Trophoblast cell (in vitro differentiated cells and primary cell): Measurements from ENCODE around the gene FAM20C.

Source experiments
- DNase-seq, 2 donors: peaks; one replicate each; pipeline ENCODE4 v3.0.0-alpha.2; 2016
- H2AFZ ChIP-seq: 2 replicates; pipeline ENCODE4 v1.6.1; 2013; ENCODE audit warnings: low read length, moderate library complexity, mild to moderate bottlenecking; ENCODE audit not compliant: insufficient read depth, poor library complexity
- H2AK5ac ChIP-seq: 2 replicates; pipeline ENCODE4 v1.6.1; 2013; ENCODE audit warnings: mild to moderate bottlenecking, low read length
- H2BK120ac ChIP-seq: 2 replicates; pipeline ENCODE4 v1.6.1; 2013; ENCODE audit warnings: low read length, mild to moderate bottlenecking, moderate library complexity; ENCODE audit not compliant: insufficient read depth, poor library complexity
- H2BK12ac ChIP-seq: 2 replicates; pipeline ENCODE4 v1.6.1; 2013; ENCODE audit warnings: mild to moderate bottlenecking, low read length, moderate library complexity
- H2BK5ac ChIP-seq: 2 replicates; pipeline ENCODE4 v1.6.1; 2013; ENCODE audit warnings: low read length, low read depth, moderate library complexity, mild to moderate bottlenecking; ENCODE audit not compliant: poor library complexity
- H3K14ac ChIP-seq: 2 replicates; pipeline ENCODE4 v1.6.1; 2013; ENCODE audit warnings: mild to moderate bottlenecking, low read length
- H3K18ac ChIP-seq: 2 replicates; pipeline ENCODE4 v1.6.1; 2013; ENCODE audit warnings: mild to moderate bottlenecking, low read length
- H3K23ac ChIP-seq: 2 replicates; pipeline ENCODE4 v1.6.1; 2013; ENCODE audit warnings: low read length
- H3K27ac ChIP-seq: 2 replicates; pipeline ENCODE4 v1.5.1; 2013; ENCODE audit warnings: low read depth, mild to moderate bottlenecking, inconsistent platforms, low read length, moderate library complexity
- H3K27me3 ChIP-seq: 2 replicates; pipeline ENCODE4 v1.6.1; 2013; ENCODE audit warnings: inconsistent platforms, mild to moderate bottlenecking, low read length, moderate library complexity; ENCODE audit not compliant: insufficient read depth
- H3K36me3 ChIP-seq, 2 experiments: 1 replicate in 1 of 2; 2 replicates in 1 of 2; pipeline ENCODE4 v1.6.1; 2013; ENCODE audit warnings: low read length in 2 of 2, mild to moderate bottlenecking in 2 of 2, moderate library complexity in 1 of 2; ENCODE audit not compliant: insufficient read depth in 2 of 2, control insufficient read depth in 1 of 2
- H3K4ac ChIP-seq: 2 replicates; pipeline ENCODE4 v1.6.1; 2013; ENCODE audit warnings: low read depth, mild to moderate bottlenecking, low read length, moderate library complexity
- H3K4me1 ChIP-seq, 2 experiments: 1 replicate in 1 of 2; 2 replicates in 1 of 2; pipeline ENCODE4 v1.6.1; 2013; ENCODE audit warnings: low read length in 2 of 2, mild to moderate bottlenecking in 2 of 2, moderate library complexity in 1 of 2; ENCODE audit not compliant: insufficient read depth in 2 of 2, control insufficient read depth in 1 of 2
- H3K4me2 ChIP-seq: 2 replicates; pipeline ENCODE4 v1.6.1; 2013; ENCODE audit warnings: inconsistent platforms, mild to moderate bottlenecking, low read length, moderate library complexity
- H3K4me3 ChIP-seq: 2 replicates; pipeline ENCODE4 v1.5.1; 2013; ENCODE audit warnings: mild to moderate bottlenecking, low read depth, low read length, inconsistent platforms
- H3K79me1 ChIP-seq: one replicate; pipeline ENCODE4 v1.6.1; 2013; ENCODE audit warnings: low read length
- H3K79me2 ChIP-seq: 2 replicates; pipeline ENCODE4 v1.6.1; 2013; ENCODE audit warnings: low read length, mild to moderate bottlenecking; ENCODE audit not compliant: control insufficient read depth, insufficient read depth, poor library complexity
- H3K9ac ChIP-seq: 2 replicates; pipeline ENCODE4 v1.6.1; 2013; ENCODE audit warnings: mild to moderate bottlenecking, low read length
- H3K9me3 ChIP-seq: 2 replicates; pipeline ENCODE4 v1.6.1; 2013; ENCODE audit warnings: low read depth, mild to moderate bottlenecking, control low read depth, inconsistent platforms, low read length; ENCODE audit not compliant: insufficient read depth
- H4K12ac ChIP-seq: 2 replicates; pipeline ENCODE4 v1.6.1; 2013; ENCODE audit warnings: low read depth, mild to moderate bottlenecking, low read length, moderate library complexity
- H4K8ac ChIP-seq: 2 replicates; pipeline ENCODE4 v1.6.1; 2013; ENCODE audit warnings: low read depth, mild to moderate bottlenecking, low read length, moderate library complexity
- H4K91ac ChIP-seq: one replicate; pipeline ENCODE4 v1.6.1; 2013; ENCODE audit warnings: low read depth, mild to moderate bottlenecking, low read length, moderate library complexity
- WGBS: extraction: QIAGEN DNeasy Blood & Tissue Kit; methylation state at CpG from one replicate; pipeline ENCODE4 v1.1.7; 2013; ENCODE audit warnings: missing lambda C conversion rate; ENCODE audit not compliant: insufficient read length, insufficient coverage; ENCODE audit errors: extremely low coverage; 5-methylcytosine and 5-hydroxymethylcytosine counted together

Gene FAM20C

DNA sequence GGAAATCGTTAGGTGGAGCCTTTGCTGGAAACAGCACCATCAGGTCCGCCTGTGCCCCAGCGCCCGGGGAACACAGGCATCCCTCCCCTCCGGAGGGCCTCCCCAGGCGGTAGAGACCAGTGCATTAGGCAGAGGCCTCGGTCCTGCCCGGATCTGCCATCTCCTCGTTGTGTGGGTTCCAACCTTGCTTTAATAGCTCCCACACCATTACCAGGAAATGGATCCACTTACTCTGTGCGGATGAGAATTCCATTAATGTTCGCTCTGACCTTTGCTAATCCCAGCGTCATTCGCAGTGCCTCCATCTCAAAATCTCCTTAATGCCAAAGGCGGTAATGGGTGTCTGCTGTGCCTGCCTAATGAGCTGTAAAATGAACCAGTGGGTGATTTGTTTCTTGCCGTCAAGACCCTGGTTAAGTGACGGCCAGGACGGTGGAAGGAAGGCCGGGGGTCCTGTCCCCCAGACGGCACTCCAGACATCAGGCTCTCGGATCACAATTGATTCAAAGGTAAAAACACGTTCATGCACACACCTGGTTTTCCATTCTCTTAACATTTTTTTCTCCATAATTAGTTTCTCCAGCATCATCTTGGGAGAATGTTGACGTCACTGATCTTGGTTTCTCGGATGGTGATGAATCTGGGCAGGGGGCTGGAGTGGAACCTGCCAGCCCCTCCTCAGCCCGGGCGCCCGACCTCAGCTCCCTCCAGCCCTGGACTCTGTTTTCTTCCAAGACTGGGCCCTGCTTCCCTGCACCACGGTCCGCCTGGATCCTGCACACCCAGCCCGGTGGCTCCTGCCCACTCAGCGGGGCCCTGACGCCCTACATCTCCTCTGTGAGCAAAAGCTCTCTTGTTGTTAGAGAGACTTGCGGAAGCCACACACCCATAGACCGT lies 22.8 kb upstream of the FAM20C start:
- H3K27me3 ChIP-seq, result no peaks in the 10 kb centered on the region
- no peak overlapping the region for H3K18ac ChIP-seq
- no peaks in the 10 kb centered on the region for H3K4me1 ChIP-seq
- no peaks in the 10 kb centered on the region for H3K79me2 ChIP-seq
- no peak overlapping the region for H4K12ac ChIP-seq
- H3K9me3 ChIP-seq, result peaks cover 6% of the 10 kb centered on the region
- H4K91ac ChIP-seq, result no peak overlapping the region
- H3K36me3 ChIP-seq, result no peaks in the 10 kb centered on the region
- H3K4ac ChIP-seq, result no peak overlapping the region
- no peak overlapping the region for H2BK120ac ChIP-seq
- no peak for DNase-seq
- no peak overlapping the region for H3K27ac ChIP-seq
- no peak overlapping the region for H3K4me2 ChIP-seq
- no peak overlapping the region for H2AK5ac ChIP-seq
- H4K8ac ChIP-seq, result no peak overlapping the region
- H3K4me3 ChIP-seq, result no peak overlapping the region
- H3K79me1 ChIP-seq, result no peaks in the 10 kb centered on the region
- H2BK5ac ChIP-seq, result no peak overlapping the region
- no peak overlapping the region for H3K14ac ChIP-seq
- no peak overlapping the region for H2BK12ac ChIP-seq
- H2AFZ ChIP-seq, result no peak overlapping the region
- no CpG with 5 or more reads among the region's 33 CpGs for WGBS
- no peak overlapping the region for H3K9ac ChIP-seq
- H3K23ac ChIP-seq, result no peak overlapping the region

DNA sequence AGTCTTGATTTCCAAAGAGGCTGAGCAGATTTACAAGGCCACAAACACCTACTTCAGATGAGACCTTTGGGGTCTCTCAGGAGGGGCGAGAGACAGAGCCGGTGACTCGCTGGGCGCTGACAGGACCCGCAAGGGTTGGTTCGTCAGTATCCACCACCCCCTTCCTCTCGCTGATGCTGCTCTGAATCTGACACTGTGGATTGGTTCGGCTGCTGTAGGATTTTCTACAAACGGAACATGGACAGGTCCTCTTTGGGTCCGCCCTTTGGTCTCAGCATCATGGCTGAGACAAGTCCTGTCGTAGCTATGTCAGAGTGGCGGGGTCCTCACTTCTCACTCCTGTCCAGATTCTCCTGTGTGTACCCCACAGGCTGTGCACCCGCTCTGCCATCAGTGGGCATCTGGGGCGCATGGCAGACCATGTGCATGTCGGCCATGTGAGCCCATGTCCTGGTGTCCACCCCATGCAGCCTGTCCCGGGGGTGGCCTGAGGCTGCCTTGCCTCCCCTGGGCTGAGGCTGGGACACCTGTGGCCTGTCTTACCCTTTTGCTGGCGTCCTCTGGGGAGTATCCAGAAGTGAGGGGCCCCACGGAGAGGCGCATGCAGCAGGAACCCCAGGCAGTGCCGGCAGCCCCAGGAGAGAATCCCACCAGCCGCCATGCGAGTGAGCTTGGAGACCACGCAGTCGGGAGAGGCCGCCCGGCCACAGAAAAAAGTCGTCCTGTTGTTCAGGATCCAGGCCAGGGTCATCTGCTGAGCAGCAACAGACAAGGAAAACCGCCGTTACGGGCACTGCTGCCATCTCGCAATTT lies 21.6 kb upstream of the FAM20C start:
- H2BK5ac ChIP-seq, result no peak overlapping the region
- no peaks in the 10 kb centered on the region for H3K79me1 ChIP-seq
- no peak overlapping the region for H4K91ac ChIP-seq
- H2BK12ac ChIP-seq, result no peak overlapping the region
- H3K4me3 ChIP-seq, result no peak overlapping the region
- H2AK5ac ChIP-seq, result no peak overlapping the region
- H3K27ac ChIP-seq, result no peak overlapping the region
- no peaks in the 10 kb centered on the region for H3K27me3 ChIP-seq
- H3K36me3 ChIP-seq, result no peaks in the 10 kb centered on the region
- H3K4ac ChIP-seq, result no peak overlapping the region
- H3K79me2 ChIP-seq, result no peaks in the 10 kb centered on the region
- peaks cover 6% of the 10 kb centered on the region for H3K9me3 ChIP-seq
- no peak overlapping the region for H3K9ac ChIP-seq
- no peak overlapping the region for H2AFZ ChIP-seq
- no peak overlapping the region for H4K12ac ChIP-seq
- H3K23ac ChIP-seq, result no peak overlapping the region
- no peak overlapping the region for H3K4me2 ChIP-seq
- H3K4me1 ChIP-seq, result no peaks in the 10 kb centered on the region
- no CpG with 5 or more reads among the region's 31 CpGs for WGBS
- no peak overlapping the region for H2BK120ac ChIP-seq
- no peak overlapping the region for H3K18ac ChIP-seq
- no peak overlapping the region for H3K14ac ChIP-seq
- no peak overlapping the region for H4K8ac ChIP-seq
- DNase-seq, result no peak

DNA sequence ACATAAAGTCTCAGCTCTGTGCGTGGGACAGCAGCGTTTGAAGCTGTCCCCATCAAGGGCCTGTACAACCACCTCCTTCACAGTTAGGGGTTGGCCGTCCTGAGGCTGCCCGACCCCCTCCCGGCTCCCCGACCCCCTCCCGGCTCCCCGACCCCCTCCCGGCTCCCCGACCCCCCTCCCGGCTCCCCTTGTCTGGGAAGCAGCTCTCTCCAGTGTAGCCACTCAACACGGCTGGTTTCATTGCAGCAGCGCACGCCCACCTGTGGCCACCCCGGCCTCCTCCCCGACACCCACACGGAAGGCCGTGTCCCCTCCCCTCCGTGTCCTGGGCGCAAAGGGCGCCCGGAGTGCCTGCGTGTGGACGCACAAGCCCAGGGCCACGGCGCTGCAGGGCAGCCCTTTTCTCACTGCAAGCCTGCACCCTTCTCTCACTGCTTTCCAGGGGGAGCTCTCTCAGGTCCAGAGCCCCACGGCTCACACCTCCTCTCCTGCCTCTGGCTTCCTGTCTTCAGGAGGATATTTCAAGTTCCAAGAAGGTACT lies 20.9 kb upstream of the FAM20C start:
- no peak overlapping the region for H2BK120ac ChIP-seq
- peaks cover 6% of the 10 kb centered on the region for H3K9me3 ChIP-seq
- no peak overlapping the region for H2AFZ ChIP-seq
- H3K4me2 ChIP-seq, result no peak overlapping the region
- no peaks in the 10 kb centered on the region for H3K4me1 ChIP-seq
- no peak overlapping the region for H4K91ac ChIP-seq
- no peak overlapping the region for H3K18ac ChIP-seq
- no peak overlapping the region for H3K27ac ChIP-seq
- H3K27me3 ChIP-seq, result no peaks in the 10 kb centered on the region
- no CpG with 5 or more reads among the region's 27 CpGs for WGBS
- no peak overlapping the region for H4K8ac ChIP-seq
- DNase-seq, result no peak
- H4K12ac ChIP-seq, result no peak overlapping the region
- no peaks in the 10 kb centered on the region for H3K79me2 ChIP-seq
- H3K79me1 ChIP-seq, result no peaks in the 10 kb centered on the region
- no peak overlapping the region for H2BK12ac ChIP-seq
- H3K4me3 ChIP-seq, result no peak overlapping the region
- H3K23ac ChIP-seq, result no peak overlapping the region
- H3K14ac ChIP-seq, result no peak overlapping the region
- no peaks in the 10 kb centered on the region for H3K36me3 ChIP-seq
- H2AK5ac ChIP-seq, result no peak overlapping the region
- H3K4ac ChIP-seq, result no peak overlapping the region
- no peak overlapping the region for H2BK5ac ChIP-seq
- H3K9ac ChIP-seq, result no peak overlapping the region

GRCh38 chr7:171912-172515 lies 20.4 kb upstream of the FAM20C start:
- Histone ChIP-seq H3K4me3 (no peak overlapping the region), H3K27ac (no peak overlapping the region), H2BK5ac (no peak overlapping the region), H3K27me3 (no peaks in the 10 kb centered on the region), H4K8ac (no peak overlapping the region), H3K4ac (no peak overlapping the region), H3K4me1 (no peaks in the 10 kb centered on the region), H3K4me2 (no peak overlapping the region), H2AK5ac (no peak overlapping the region), H3K36me3 (no peaks in the 10 kb centered on the region), H3K79me1 (no peaks in the 10 kb centered on the region), H3K14ac (no peak overlapping the region), H2AFZ (no peak overlapping the region), H4K91ac (no peak overlapping the region), H3K9ac (no peak overlapping the region), H3K18ac (no peak overlapping the region), H3K23ac (no peak overlapping the region), H2BK12ac (no peak overlapping the region), H3K9me3 (peaks cover 6% of the 10 kb centered on the region), H2BK120ac (no peak overlapping the region), H4K12ac (no peak overlapping the region), H3K79me2 (no peaks in the 10 kb centered on the region)
- no CpG with 5 or more reads among the region's 16 CpGs for WGBS
- DNase-seq, result no peak
